Endometrial microvascular endothelial cells (primary cell): ENCODE results near the gene ZC3H7A. TPM values are rescaled to one million over a fixed set of nuclear protein-coding genes. Genes with fewer than 3 reads are reported as not detected.

ENCODE experiments used
- in situ Hi-C: cut with HindIII; loops from 2 replicates; pipeline ENCODE4 v1.10.0; 2017; ENCODE audit warnings: low sequenced_read_pairs, low pct_unique_long_range_greater_than_20kb; ENCODE audit errors: inconsistent ontology term
- total RNA-seq: library from RNA; depleted of rRNA; stranded (reverse); fragments of >200 nt; gene quantifications from one replicate; pipeline ENCODE4 v1.2.3, GENCODE V29; 2015; ENCODE audit errors: inconsistent ontology term

The ZC3H7A gene
- total RNA-seq, 1 donor from 2014 or later, result 40.4 TPM

DNA sequence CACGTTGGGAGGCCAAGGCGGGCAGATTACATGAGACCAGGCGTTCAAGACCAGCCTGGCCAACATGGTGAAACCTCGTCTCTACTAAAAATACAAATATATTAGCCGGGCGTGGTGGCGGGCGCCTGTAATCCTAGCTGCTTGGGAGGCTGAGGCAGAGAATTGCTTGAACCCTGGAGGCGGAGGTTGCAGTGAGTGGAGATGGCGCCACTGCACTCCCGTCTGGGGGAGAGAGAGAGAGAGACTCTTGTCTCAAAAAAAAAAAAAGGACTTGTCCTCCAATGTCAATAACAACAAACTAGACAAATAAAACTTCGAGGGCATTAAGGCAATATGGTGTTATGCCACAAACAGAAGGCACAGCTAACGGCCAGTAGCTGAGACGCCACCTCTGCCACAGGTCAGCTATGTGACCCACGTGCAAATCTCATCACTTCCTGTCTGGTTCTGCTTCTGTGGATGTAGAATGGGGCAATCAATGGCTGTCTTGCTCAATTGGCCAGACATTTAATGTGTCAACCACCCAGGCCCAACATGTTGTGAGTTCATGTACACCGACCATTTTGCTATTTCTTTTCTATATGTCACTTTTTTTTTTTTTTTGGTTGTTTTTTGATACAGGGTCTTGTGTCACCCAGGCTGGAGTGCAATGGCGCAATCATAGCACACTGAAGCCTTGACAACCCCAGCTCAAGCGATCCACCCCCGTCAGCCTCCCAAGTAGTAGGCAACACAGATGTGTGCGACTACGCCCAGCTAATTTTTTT is 53.6 kb downstream of the ZC3H7A start:
- in situ Hi-C loops, result no loop called here

DNA sequence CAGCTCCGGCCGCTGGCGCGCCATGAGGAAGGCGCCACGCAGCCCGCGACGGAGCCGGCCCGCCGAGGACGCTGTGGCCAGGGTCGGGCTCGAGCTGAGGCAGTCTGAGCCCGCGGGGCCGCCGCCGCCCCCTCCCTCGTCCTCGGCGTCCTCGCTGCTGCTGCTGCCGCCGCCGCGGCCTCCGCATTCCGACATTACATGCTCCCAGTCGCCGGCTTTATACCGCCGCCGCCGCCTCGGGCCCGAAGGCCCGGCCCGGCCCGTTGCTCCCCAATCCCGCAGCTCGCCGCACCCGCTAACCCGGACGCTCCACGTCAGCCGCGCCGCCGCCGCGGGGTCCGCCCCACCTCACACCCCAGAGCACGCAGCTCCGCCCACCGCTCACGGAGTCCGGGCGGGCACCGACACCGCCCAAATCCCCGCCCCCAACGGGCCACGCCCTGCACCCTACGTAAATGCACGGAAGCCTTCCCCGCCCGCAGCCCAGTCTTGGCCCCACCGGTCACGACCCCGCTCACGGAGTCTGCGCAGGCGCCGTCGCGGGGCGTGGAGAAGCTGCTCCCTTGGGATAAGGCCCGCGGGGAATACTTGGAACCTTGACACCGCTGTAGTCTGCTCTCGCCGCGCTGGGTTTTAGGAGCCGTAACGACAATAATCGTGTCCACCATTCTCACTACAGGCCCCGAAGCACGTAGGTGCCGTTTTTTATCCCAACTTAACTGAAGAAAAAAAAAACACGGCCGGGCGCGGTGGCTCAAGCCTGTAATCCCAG is 54.3 kb downstream of the ZC3H7A start, which contains the start of gene TXNDC11:
Gene TXNDC11, minus strand, starts transcription at position 322 of the 772 bp plus-strand sequence. Its CDS starts 127 bp downstream, at position 195.
- in situ Hi-C loops, result no loop called here

DNA sequence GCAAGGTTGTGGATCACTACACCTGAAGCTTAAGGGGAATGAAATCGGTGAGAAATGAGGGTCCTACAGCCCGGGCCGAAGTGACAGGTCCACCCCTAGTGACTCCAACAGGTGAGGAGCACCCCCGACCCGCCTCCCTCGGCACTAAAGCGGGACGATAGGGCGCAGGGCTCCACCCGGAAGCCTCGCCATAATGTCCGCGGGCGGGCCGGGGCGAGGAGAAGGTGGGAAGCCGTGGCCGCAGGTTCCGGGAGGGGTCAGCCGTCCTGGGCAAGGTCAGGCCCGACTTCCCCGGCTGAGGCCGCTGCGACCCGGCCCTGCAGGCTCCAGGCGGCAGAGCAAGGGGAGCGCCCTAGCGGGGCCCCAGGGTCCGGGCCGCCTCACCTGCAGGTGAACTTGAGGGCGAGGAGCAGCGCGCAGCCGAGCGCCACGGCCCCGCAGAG is 54.9 kb downstream of the ZC3H7A start:
- in situ Hi-C loops, result no loop called here

DNA sequence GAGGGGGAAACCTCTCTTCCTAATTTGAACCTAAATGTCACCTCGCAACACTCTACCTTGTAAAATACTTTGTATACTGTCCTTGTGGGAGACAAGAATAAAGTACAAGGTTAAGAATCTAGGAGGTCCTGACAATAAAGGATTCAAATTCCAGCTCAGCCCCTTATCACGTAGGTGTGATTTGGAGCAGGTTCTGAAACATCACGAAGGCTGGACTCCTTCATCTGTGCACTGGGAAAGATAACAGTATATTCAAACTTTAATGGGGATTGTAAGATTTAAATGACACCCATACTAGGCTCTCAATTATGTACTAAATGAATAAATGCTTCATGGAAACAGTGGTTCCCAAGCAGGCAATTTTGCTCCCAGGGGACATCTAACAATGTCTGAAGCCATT is 56.5 kb downstream of the ZC3H7A start:
- in situ Hi-C loops, result no loop called here

DNA sequence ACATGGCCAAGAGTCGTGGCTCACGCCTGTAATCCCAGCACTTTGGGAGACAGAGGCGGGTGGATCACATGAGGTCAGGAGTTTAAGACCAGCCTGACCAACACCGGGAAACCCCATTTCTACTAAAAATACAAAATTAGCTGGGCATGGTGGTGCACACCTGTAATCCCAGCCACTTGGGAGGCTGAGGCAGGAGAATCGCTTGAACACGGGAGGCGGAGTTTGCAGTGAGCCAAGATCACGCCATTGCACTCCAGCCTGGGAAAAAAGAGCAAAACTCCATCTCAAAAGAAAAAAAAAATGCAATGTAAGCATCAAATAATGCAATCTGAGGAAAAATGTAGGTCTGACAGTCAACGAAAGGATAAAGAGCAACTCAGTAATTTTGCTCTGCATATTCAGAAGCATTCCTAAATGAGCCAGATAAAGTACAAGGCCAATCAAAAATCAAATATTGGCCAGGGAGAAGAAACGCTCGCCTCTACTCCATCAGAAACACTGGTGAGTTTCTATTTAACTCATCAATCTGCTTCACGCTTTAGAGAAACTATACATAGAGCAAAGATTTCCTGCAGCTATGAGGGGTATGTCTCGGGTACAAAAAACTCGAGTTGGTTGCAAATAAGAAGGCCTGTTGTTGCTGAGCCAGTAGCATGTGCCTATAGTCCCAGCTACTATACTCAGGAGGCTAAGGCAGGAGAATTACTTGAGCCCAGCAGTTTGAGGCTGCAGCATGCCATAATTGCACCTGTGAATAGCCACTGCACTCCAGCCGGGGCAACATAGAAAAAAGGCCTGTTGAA is 58.1 kb downstream of the ZC3H7A start:
- in situ Hi-C loops, result no loop called here

DNA sequence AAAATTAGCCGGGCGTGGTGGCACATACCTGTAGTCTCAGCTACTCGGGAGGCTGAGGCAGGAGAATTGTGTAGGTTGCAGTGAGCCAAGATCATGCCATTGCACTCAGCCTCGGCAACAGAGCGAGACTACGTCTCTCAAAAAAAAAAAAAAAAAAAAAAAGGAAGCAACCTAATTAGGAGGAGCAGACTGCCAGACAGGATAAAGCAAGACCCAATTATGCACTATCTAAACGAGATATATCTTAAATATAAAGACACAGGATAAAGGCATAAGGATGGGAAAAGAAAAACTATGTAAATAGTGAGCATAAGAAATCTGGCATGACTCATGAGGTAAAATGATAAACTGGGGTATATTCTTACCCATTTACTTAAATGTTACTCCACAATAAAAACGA is 59.3 kb downstream of the ZC3H7A start:
- in situ Hi-C loops, result no loop called here

DNA sequence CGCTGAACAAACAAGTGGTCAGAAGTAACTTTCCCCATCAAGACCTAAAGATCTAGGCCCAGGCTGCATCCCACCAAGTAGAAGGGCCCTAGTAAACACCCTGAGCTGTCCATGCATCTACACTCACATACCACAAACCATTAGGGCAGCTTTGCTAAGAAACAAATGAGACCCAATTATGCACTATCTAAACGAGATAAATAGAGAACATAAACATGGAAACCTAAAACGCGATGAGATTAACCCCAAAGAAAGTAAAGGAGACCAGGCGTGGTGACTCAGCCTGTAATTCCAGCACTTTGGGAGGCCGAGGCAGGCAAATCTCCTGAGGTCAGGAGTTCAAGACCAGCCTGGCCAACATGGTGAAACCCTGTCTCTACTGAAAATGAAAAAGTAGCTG is 60.2 kb downstream of the ZC3H7A start:
- in situ Hi-C loops, result no loop called here

DNA sequence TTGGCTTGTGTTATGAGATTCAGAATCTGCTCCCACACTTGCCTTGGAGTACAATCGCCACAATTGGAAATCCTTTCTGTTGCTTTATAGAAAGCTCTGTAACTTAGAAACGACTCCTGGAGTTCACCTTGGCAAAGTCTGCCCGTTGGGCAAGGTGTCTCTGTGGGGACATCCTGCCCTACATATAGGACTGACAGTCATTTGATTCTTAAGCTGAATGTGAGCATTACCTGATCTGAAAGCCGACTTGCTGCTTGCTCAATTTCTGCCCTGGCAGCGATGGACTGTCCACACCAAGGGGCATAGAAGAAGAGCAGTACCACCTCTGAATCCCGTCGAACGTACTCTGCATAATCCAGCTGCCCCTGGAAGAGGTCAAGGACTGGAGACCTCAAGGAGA is 61.3 kb downstream of the ZC3H7A start:
- in situ Hi-C loops, result no loop called here

DNA sequence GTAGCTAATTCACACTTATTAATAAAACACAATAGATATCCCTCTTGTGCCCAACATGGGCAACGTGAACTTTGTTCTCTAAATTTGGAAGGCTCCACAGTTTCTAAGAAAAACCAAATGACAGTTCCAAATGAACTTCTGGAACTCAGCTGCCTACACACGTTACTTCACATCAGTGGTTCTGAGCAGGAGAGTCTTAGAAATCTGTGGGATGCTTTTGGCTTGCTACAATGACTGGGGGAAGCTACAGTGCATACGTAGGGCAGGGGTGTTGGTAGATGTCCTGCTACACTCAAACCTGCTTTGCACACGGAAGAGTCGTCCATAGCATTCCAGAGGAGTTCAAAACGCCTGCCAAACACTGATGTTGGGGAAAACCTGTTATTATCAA is 62.4 kb downstream of the ZC3H7A start:
- in situ Hi-C loops, result no loop called here

DNA sequence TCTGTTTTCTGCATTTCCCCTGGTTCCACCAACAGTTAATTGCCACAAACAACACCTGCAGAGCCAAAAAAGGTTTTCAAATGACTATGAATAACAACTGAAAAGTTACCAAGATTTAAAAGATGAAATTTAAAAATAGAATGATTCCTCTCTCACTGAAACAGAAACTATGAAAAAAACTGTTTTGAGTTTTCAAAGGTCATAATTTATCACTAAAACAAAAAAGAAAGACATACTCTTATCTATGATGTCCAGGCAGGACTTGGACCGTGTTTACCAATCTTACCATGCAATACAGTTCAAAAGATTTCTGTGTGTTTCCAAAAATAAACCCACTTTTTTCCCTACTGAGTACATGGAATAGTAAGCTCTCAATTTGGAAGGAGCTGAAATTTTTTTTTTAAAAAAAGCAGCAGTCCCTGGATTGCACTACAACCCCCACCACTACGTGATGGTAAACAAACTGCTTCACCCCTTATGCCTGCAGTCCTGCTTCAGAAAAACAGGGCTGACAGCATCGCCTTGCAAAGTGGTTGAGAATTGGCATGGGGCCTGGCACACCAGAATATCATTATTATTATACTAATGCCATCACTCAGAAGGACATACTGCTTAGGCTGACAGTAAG is 62.9 kb downstream of the ZC3H7A start:
- in situ Hi-C loops, result no loop called here

DNA sequence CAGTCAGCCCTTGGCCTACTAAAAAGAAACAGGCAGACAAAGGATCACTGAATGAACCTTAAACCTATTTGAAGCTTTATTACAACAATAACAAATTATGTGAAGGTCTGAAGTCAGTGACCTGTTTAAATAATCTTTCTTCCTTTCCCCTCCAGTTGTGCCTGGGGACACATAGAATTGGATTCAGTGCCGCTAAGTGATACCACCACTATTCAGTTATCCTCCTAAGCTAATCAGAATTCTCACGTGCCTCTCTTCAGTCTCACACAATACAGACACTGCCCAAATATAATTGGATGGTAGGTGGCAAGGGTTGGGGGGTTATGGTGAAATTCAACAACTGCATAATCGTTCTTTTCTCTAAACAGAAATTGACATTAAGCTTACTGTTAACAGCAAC is 65.8 kb downstream of the ZC3H7A start:
- in situ Hi-C loops, result no loop called here

DNA sequence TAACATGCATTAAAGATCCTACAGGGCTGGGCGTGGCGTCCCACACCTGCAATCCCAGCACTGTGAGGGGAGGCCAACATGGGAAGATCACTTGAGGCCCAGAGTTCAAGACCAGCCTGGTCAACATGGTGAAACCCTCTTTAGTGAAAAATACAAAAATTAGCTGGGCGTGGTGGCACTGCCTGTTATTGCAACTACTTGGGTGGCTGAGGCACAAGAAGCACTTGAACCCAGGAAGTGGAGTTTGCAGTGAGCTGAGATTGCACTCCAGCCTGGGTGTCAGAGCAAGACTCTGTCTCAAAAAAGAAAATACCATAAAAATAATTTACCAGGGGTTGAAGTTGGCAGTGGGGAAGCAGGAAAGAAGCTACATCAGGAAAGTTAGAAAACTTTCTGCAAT is 67.3 kb downstream of the ZC3H7A start:
- in situ Hi-C loops, result no loop called here

DNA sequence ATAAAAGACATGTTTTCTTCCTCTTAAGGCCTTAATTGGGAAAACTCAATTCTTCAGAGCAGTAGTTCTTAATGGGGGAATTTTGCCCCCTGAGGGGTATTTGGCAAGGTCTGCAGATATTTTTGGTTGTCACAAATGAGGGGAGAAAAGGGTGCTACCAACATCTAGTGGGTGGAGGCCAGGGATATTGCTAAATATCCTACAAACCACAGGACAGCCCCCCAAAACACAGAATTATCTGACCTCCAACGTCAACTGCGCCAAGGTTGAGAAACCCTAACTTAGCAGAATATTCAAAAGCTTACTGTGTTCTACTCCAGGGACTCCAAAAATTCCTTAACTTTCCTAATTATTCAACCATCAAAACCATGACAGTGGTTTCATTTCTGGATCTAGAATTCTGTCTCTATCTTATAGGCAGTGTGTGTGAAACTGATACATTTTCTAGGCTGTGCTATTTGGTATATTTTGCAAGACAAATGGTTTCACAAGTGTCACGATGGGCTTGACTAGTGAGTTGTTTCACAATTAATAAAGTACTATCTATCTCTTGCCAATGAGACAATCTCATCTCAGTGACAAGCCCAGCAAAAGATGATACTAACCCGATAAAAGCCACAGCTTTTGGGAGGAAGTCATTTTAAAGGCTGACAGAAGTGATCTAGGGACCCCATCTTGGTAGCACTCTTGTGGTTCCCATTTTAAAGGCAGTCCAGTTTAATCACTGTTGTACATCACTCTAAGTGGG is 69.1 kb downstream of the ZC3H7A start:
- in situ Hi-C loops, result no loop called here

DNA sequence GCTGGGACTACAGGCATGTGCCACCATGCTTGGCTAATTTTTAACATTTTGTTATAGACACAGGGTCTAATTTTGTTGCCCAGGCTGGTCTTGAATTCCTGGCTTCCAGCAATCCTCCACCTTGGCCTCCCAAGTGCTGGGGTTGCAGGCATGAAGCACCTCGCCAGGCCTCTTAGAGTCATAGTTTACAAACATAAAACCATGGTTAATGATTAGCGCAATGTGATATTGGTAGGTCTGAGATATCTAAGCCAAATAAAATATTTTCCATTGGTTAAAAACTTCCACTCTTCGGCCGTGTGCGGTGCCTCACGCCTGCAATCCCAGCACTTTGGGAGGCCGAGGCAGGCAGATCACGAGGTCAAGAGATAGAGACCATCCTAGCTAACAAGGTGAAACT is 71.0 kb downstream of the ZC3H7A start:
- in situ Hi-C loops, result no loop called here

DNA sequence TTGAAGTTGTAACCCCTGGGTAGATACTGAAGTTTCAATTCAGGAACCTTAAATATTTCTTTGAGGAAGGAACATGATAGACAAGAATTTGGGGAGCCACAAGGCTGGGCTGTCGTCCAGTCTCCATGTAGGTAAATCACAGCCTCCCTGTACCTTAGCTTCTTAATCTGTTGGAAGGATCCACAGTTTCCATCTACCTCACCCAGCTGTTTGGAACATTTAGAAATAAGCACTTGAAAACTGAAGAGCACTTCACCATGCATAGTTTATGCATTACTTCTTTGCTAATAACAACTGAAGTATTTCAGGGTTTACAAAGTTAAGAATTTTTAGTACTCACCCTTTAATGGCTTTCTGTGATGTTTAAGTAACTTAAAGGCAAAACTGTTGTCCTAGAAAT is 71.6 kb downstream of the ZC3H7A start:
- in situ Hi-C loops, result no loop called here

DNA sequence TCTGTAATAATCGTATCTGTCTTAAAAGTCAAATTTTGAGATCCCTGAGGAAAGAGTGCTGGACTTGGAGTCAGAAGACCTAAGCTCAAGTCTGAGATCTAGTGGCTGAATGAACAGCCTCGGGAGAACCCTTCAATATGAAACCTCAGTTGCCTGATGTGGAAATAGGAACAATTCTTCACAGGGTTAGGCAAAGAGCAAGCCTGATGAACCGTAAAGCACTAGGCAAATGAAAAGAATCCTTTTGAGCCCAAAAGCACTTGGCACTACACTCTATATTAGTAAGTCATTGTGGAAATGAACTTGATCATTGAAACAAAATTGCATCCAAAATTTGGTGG is 74.6 kb downstream of the ZC3H7A start:
- in situ Hi-C loops, result no loop called here

DNA sequence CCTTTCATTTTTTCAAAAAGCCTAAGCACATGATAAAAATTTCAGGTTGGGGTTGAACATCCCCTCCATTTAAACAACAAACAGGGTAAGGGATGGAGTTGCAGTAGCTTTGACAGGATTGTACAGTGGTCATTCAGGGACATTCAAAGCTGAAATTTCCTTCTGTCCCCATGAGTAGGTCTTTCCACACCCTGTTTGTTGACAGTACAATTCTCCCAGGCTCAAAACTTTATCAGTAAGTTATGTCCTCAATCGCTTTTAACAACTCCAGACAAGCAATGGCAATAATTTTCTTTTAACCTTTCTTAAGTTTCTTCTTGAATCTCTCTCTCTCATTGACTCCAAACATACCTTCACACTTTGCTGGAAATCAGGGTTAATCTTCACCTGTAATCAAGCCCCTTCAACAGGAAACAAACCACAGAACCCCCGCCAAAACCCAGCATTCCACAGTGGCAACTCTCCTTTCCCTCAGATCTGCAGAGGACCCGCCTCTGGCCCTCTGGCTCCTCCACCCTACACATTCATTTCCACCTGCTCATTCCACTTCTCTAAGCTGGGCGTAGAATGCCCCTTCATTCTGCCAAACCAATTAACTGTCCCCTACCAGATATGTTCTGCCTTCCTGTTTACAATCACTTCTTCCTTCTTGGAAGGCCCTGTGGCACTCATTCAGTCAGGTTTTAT is 75.1 kb downstream of the ZC3H7A start:
- in situ Hi-C loops, result no loop called here

DNA sequence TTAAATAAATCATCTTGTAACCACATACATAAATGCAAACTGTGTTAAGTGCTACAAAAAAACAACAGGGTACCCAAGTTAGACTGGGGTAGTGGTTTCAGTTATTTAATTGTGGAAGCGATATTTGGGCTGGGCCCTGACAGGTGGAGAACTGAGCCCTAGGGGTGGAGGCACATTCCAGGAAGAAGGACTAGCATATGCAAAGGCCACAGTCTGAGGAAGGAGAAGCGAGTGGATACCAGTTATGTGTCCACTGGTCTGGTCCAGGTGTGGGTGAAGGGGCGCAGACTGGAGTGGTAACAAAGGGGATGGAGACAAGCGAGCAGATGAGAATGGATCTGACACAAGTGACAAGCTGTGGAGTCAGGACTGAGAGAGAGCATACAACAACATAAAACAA is 77.3 kb downstream of the ZC3H7A start:
- in situ Hi-C loops, result no loop called here
